ENCODE results near the gene LYRM4.

Gene LYRM4

DNA sequence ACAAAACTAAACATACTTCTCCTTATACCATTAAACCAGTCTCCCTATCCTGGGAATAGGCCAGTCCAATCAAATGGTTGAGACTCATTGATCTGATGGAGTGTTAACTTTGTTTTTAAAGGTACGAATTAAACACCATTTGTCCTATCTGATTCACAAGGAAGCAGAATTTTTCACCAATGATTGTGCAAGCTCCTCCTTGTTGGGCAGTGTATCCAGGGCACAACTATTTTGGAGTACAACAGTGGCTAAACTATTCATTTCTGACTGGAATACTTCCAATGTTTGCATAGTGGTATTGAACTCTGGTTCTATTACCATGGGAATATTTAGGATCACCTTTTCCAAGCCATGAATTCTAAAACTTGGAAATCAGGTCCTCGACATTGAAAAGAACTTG, 181.1 kb downstream of the LYRM4 start:
- H3K4me1 Mint-ChIP-seq: no peaks in the 10 kb centered on the region
- H3K27me3 Mint-ChIP-seq (ENCODE audit: low read depth): peaks cover 26% of the 10 kb centered on the region
- H3K4me3 Mint-ChIP-seq: no peak overlapping the region
- TF ChIP-seq, protein P1, sequence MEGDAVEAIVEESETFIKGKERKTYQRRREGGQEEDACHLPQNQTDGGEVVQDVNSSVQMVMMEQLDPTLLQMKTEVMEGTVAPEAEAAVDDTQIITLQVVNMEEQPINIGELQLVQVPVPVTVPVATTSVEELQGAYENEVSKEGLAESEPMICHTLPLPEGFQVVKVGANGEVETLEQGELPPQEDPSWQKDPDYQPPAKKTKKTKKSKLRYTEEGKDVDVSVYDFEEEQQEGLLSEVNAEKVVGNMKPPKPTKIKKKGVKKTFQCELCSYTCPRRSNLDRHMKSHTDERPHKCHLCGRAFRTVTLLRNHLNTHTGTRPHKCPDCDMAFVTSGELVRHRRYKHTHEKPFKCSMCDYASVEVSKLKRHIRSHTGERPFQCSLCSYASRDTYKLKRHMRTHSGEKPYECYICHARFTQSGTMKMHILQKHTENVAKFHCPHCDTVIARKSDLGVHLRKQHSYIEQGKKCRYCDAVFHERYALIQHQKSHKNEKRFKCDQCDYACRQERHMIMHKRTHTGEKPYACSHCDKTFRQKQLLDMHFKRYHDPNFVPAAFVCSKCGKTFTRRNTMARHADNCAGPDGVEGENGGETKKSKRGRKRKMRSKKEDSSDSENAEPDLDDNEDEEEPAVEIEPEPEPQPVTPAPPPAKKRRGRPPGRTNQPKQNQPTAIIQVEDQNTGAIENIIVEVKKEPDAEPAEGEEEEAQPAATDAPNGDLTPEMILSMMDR (IDR thresholded peaks at IDR 0.05; ENCODE audit: unreplicated experiment in 3 of 3): no peak
- no peak overlapping the region for H3K27ac Mint-ChIP-seq
- H3K36me3 Mint-ChIP-seq (ENCODE audit: low read depth): no peaks in the 10 kb centered on the region
- H3K9me3 Mint-ChIP-seq: no peaks in the 10 kb centered on the region

DNA sequence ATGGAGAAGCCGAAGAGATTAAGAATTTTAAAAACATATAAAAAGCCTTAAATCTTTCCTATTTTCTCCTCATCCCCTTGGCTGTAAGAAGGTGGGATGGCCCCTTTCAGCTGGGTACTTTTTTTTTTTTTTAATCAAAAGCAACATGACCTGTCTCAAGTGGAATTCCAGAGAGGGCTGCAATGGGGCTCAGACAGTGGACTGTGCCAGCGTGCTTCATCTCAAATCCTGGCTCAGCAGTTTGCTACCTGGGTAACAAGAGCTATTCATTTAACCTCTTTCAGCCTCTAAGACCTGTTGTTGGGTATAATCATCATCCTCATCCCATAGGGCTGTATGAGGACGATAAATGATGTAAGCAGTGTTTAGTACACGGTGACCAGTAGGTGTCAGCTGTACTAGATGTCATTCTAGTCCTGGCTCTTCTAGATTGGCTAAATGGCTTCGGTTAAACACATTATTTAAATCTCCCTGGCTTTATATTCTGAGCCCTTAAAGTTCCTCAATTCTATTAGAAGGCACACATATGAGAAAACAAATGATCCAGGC, 182.6 kb downstream of the LYRM4 start:
- no peak overlapping the region for H3K4me3 Mint-ChIP-seq
- H3K4me1 Mint-ChIP-seq: no peaks in the 10 kb centered on the region
- H3K36me3 Mint-ChIP-seq (ENCODE audit: low read depth): no peaks in the 10 kb centered on the region
- peaks cover 16% of the 10 kb centered on the region for H3K27me3 Mint-ChIP-seq (ENCODE audit: low read depth)
- no peak overlapping the region for H3K27ac Mint-ChIP-seq
- TF ChIP-seq, protein P1 (IDR thresholded peaks at IDR 0.05; ENCODE audit: unreplicated experiment in 3 of 3): no peak
- H3K9me3 Mint-ChIP-seq: no peaks in the 10 kb centered on the region

DNA sequence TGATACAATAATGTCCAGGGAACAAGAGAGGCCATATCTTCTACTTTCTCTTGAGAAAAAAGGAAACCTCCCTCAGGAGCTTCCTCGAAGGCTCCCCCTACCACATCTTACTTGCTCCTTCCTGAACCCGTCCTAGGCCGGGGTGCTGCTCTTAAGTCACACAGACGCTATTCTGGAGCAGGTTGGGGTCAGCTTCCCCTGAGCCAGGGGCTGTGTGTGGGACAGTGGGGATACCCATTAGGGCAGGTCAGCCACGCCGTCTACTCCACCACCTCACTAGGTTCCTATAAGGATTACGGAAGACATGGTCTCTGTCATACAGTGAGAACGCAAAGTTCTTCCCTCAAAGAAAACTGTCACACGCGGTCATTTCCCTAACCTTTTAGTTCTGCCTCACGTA, 183.8 kb downstream of the LYRM4 start:
- Mint-ChIP-seq H3K4me1 (no peaks in the 10 kb centered on the region), H3K27me3 (ENCODE audit: low read depth) (peaks cover 5% of the 10 kb centered on the region), H3K4me3 (no peak overlapping the region), H3K27ac (no peak overlapping the region), H3K36me3 (ENCODE audit: low read depth) (no peaks in the 10 kb centered on the region), H3K9me3 (no peaks in the 10 kb centered on the region)
- TF ChIP-seq, protein P1 (IDR thresholded peaks at IDR 0.05; ENCODE audit: unreplicated experiment in 3 of 3): no peak

DNA sequence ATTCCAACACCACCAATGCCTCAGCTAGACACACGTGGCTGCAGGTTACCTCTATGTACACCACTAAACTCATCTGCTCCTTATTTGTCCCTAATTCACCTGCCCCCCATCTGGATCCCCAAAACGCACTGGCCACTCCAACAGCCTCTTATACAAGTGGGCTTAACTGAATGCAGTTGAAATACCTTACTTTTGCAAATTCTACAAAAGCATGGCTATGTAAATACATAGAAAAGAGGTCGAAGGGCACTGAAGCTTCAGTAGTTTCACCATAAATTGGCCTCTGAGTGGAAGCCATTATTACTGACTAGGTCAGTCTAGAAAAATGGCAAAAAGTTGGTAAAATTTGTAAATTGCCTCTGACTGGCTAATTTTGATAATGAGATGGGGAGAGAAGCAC, 186.8 kb downstream of the LYRM4 start:
- Mint-ChIP-seq H3K4me3 (no peak overlapping the region), H3K9me3 (no peaks in the 10 kb centered on the region), H3K27me3 (ENCODE audit: low read depth) (no peaks in the 10 kb centered on the region), H3K27ac (no peak overlapping the region), H3K36me3 (ENCODE audit: low read depth) (no peaks in the 10 kb centered on the region), H3K4me1 (no peaks in the 10 kb centered on the region)
- TF ChIP-seq, protein P1 (IDR thresholded peaks at IDR 0.05; ENCODE audit: unreplicated experiment in 3 of 3): no peak

DNA sequence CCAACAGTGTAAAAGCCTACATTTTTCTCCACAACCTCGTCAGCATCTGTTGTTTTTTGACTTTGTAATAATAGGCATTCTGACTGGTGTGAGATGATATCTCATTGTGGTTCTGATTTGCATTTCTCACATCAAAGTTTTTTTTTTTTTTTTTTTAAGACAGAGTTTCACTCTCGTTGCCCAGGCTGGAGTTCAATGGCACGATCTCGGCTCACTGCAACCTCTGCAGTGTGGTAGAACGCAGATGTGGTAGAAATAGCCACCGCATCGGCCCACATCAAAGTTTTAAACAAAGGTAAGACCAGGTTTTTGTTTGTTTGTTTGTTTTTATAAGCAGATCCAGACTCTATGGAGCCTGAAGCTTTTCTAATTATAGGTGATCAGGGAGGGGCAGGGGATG, 188.3 kb downstream of the LYRM4 start:
- no peaks in the 10 kb centered on the region for H3K4me1 Mint-ChIP-seq
- no peak overlapping the region for H3K4me3 Mint-ChIP-seq
- H3K36me3 Mint-ChIP-seq (ENCODE audit: low read depth): no peaks in the 10 kb centered on the region
- H3K9me3 Mint-ChIP-seq: peaks cover under 1% of the 10 kb centered on the region
- TF ChIP-seq, protein P1 (IDR thresholded peaks at IDR 0.05; ENCODE audit: unreplicated experiment in 3 of 3): no peak
- H3K27ac Mint-ChIP-seq: no peak overlapping the region
- no peaks in the 10 kb centered on the region for H3K27me3 Mint-ChIP-seq (ENCODE audit: low read depth)

DNA sequence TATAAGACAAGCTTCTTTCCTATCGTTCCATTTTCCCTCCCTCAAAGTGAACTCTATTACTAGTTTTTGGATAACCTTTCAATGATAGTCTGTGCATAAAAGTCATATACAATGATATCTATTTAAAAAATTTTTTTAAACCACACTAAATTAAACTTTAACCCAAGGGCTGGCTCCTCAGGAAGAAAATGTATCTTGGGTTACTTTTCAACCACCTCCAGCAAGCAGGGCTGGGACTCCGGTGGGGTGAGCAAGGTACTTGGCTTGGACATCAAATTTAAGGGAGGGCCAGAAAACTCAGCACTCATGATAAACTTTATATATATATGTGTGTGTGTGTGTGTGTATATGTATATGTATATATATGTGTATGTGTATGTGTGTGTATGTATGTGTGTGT, 189.5 kb downstream of the LYRM4 start:
- Mint-ChIP-seq H3K4me1 (no peaks in the 10 kb centered on the region), H3K4me3 (no peak overlapping the region), H3K36me3 (ENCODE audit: low read depth) (no peaks in the 10 kb centered on the region), H3K9me3 (peaks cover 3% of the 10 kb centered on the region), H3K27me3 (ENCODE audit: low read depth) (no peaks in the 10 kb centered on the region), H3K27ac (no peak overlapping the region)
- TF ChIP-seq, protein P1 (IDR thresholded peaks at IDR 0.05; ENCODE audit: unreplicated experiment in 3 of 3): no peak
